Activated CD8-positive, alpha-beta memory T cell treated with anti-CD3 and anti-CD28 coated beads for 24 hours (primary cell): ENCODE results near the gene FAM81A.

ENCODE experiments used
- DNase-seq: peaks from one replicate; pipeline ENCODE4 v3.0.0-alpha.2; 2020

The FAM81A gene

DNA sequence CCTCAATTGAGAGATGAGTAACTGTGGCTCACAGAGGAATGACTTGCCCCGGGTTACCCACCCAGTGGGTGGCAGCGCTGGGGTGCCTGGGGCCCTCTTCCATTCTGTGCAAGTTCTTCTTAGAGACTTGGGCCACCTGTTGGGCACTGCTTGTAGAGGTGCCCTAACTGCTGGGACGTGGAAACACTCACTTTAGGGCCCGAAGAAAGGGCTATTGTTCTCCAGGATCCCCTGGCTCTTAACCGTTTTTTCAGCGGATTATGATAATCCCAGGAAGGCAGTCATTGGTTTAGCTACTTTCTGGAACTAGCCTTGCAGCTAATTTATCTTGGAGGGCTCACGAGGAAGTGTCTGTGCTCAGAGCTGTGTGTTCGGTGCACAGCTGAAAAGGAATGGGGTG, 107.6 kb downstream of the FAM81A start:
- no peak for DNase-seq

DNA sequence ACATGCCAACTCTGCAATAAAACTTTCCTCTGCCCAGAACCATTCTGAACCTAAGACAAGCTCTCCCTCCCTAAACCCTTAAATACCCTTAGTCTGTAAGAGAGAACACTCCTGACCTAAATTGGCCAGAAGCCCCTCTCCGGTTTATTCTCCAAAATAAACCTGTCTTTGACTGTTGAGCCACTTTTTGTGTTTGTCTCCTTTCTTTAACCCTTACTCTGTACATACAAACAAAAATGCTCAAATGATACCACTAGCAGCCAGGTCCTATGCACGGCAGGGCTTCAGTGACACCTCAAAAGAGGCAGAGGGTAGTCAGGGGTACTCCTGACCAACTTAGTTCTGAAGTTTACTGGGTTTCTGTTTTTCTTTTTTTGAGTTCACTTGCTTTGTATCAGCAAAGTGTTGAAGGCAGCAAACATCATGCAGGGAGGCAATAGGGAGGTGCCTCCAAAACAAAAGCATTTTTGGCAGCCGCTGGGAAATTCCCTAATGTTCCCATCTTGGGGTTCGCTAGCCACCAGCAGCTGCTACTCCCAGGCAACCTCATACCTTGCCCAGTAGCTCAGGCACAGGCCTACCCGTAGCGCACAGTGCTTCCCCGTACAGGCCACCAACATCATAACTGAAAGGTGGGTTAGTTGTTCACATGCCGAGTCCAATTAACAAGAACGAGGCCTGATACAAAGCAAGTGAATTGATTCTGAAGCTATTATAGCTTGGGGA, 110.7 kb downstream of the FAM81A start:
- no peak for DNase-seq

DNA sequence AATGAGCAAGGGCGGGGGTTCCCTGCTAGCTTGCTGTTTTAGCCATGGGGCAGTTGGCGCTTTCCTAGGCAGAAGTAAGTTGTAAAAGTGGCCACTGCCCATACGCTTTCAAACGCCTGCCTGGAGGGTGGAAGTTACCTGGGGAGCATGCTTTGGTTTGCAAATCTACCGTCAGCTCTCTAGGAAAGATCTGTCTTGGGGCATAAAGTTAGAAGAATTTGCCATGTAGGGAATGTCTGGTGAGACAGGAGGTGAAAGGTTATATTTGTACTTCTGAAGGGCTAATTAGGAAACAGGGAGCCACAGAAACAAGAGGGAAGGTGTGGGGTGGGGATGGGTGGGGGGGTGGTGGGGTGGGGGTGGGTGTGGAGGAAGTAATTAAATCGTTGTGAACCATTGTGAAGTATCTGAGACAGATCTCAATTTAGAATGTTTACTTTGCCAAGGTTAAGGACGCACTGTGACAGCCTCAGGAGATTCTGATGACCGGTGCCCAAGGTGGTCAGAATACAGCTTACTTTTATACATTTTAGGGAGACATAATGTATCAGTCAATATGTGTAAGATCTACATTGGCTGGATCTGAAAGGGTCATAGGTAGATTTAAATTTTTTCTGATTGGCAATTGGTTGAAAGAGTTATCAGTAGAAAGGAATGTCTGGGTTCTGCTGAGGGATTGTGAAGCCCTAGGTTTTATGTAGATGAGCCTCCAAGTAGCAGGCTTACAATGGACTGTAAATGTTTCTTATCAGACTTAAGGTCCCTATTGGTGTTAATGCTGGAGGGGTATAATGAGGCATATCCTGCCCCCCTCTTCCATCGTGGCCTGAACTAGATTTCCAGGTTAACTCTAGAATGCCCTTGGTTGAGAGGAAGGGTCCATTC, 111.6 kb downstream of the FAM81A start:
- no peak for DNase-seq

DNA sequence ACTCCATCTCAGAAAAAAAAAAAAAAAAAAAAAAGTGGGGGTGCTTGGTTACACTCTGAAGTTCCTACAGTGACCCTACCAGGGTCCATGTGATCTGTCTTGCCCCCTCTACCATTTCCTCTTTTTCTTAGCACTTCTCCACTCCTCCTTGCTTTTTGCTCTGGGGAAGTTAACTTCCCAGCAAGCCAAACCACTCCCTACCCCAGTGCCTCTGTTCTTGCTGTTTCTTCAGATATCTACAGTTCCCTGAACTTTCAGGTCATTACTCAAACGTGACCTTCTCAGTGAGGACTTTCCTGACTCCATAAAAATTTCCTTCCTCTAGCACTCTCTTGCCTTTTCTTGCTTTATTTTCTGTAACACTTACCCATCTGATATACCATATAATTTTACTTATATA, 112.5 kb downstream of the FAM81A start:
- DNase-seq, result no peak

DNA sequence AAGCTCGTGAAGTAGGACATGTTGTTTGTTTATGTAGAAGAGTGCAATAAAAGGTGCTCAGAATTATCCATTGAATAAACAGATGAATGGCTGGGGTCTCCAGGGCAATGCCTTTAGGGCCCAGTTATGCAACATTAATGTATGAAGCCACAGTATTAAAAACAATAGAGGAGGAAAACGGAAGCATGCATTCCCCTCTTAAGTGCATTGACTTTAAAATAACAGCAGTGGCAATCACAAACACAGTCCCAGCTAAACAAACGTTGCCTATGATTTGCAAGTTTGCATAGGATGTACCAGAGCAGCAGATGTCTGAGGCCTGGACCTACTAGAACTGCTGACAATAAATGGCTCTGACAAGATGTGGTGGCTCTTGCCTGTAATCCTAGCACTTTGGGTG, 113.0 kb downstream of the FAM81A start:
- DNase-seq, result no peak

DNA sequence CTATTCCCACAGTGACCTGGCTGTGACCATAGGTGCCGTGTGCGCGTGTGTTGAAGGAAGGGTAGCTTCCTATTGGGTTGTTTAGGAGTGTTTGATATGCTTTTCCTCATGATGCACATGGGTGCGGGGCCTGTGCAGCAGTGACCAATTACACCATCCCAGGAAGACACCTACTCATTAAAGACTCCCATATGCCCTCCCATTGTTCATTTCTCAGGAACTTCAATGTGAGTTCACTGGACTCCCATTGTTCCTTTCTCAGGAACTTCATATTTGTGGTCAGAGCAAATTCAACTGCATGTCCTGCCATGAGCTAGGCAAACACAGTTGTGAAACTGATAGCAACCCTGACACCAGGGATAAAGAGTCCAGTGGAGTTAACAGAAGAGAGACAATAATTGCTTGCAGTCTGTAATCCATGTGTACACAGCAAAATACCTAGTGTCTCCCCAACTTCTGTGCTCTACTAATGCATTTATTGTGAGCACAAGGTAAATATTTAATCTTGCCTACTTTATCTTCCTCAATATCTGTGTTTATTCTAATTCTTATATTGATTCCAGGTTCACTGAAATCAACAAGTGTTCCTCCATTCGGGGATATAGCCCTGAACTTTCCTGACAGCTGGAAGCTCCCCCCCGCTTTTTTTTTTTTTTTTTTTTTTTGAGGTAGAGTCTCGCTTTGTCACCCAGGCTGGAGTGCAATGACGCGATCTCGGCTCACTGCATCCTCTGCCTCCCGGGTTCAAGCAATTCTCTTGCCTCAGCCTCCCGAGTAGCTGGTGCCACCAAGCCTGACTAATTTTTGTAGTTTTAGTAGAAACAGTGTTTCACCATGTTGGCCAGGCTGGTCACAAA, 116.1 kb downstream of the FAM81A start:
- DNase-seq, result no peak

DNA sequence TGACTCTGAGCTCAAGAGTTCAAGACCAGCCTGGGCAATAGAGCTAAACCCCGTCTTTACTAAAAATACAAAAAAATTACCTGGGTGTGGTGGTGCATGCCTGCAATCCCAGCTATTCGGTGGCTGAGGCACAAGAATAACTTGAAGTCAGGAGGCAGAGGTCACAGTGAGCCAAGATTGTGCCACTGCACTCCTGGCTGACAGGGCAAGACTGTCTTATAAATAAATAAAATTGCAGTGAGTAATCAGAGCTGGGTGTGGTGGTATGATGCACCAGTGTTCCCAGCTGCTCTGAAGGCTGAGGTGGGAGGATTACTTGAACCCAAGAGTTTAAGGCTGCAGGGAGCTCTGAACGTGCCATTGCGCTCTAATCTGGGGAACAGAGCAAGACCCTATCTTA, 117.7 kb downstream of the FAM81A start:
- DNase-seq, result no peak

DNA sequence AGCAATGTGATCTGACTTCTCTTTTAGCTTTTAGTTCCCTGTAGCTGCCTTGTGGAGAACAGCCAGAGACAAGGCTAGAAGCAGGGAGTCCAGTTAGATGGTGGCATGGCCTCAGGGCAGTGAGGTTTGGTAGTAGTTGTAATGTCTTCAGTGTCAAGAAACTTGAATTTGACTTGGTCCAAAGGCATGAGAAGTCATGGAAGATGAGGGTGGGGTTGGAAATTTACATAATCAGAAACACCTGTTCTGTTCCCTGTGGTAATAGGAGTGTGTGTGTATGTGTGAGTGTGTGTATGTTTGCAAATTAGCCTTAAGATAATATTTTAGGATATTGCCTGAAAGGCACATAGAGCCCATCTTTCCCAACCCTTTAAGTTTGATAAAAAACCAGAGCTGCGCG, 118.4 kb downstream of the FAM81A start:
- no peak for DNase-seq

DNA sequence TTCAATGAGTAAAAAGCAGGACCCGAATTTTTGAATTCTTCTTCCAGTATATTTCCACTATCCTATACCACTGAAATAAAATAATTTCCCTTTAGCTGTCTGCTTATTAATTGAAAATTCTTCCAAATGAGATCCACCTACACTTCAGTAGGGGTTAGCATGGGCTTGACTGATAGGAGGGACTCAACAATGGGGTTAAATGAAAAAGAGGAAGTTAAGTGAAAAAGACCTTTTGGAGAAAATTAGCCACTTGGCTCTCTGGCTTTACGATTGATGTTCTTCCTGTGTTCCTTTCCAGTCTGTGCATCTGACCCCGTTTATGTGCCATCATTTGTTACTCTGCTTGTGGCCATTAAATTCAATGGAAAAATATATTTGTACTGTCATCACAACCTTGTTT, 119.6 kb downstream of the FAM81A start:
- no peak for DNase-seq

DNA sequence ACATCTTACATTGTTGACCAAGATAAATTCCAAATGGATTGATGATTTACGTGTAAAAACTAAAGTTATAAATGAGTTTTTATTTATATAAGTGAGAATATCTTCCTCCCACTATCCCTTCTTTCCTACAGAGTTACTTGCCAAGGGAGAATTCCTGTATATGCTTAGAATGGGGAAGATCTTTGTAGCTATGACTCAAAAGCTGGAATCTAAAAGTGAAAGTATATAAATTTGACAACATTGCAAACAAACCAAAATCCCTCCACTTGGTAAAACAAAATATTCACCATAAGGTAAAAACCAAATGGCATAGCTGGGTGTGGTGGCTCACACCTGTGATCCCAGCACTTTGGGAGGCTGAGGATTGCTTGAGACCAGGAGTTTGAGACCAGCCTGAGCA, 120.9 kb downstream of the FAM81A start:
- no peak for DNase-seq

DNA sequence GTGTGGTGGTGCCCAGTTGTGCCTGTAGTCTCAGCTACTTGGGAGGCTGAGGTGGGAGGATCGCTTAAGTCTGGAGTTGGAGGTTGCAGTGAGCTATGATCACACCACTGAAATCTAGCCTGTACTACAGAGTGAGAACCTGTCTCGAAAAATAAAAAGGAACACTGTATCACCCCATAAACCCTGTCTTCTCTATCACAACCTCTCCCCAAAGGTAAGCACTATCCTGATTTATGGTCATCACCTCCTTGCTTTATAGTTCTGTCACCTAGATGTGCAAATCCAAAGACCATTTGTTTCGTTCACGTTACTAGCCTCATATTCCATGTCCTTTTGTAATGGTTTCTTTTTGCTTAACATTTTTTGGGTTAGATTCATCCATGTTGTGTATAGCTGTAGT, 123.6 kb downstream of the FAM81A start:
- DNase-seq, result no peak

DNA sequence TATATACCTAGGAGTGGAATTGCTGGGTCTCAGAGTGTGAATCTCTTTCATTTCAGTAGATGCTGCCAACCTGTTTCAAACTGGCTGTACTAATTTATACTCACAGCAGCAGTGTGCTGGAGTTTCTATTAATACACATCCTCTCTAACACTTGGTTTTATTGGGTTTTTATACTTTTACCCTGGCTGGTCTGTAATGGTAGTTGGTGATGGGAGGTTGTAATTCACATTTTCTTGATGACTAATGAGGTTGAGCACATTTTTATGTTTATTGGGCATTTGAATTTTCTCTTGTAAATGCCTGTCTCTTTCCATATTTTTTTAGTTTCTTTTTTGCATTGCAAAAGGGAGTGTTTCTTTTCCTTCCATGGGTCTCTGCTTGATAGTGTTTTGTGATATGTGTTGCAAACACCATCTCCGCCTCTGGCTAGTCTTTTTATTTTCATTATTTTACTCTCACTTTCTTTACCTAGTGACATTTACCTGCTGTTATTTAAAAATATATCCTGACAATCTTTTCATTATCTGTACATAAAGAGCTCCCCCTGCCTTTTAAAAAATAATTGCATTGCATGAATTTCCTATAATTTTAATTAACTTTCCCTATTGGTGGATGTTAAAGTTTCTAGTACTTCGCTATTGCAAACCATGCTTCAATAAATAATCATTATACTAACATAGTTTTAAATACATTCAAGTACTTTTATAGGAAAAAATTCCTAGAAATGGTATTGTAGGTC, 124.6 kb downstream of the FAM81A start:
- DNase-seq, result no peak

DNA sequence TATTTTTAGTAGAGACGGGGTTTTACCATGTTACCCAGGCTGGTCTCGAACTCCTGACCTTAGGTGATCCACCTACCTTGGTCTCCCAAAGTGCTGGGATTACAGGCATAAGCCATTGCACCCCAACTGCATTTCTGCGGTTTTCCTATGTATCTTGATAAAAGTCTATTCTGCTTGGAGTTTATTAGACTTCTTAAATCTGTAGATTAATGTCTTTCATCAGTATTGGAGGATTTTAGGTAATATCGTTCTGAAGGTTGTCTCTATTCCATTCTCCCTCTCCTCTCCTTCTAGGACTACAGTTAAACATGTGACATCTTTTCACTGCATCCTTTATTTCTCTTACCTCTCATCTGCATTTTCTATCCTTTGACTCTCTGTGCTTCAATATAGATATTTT, 127.3 kb downstream of the FAM81A start:
- no peak for DNase-seq

DNA sequence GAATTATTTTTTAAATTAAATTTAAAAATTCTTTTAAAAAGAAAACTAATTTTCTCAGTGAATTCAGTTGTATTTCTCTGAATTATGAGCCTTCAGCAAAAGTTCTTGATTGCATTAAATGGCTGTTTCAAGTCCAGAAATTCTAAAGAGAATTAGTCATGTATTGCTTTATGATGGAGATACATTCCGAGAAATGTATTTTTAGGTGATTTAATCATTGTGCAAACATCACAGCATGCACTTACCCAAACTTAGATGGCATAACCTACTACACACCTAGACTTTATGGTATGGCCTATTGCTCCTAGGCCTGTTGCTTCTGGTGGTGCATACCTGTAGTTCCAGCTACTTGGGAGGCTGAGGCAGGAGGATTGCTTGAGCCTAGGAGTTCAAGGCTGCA, 129.3 kb downstream of the FAM81A start:
- DNase-seq, result no peak

DNA sequence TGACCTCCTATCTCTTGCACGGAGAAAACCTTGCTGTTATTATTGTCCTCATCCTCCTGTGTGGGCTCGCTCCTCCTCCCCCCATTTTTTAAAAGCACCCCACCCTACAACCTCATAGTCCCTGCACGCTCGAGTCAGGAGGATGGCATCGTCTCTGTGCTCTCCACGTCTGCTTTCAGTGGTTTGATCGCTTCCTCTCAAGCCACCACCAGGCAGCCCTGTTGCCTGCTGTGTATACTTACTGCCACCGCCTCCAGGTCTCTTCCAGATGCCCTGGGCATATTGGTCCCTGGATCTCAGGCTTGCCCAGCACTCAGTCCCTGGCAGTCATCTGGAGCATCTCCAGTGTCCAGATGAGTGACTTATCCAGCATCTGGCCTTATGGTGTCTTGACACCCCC, 131.5 kb downstream of the FAM81A start:
- no peak for DNase-seq

DNA sequence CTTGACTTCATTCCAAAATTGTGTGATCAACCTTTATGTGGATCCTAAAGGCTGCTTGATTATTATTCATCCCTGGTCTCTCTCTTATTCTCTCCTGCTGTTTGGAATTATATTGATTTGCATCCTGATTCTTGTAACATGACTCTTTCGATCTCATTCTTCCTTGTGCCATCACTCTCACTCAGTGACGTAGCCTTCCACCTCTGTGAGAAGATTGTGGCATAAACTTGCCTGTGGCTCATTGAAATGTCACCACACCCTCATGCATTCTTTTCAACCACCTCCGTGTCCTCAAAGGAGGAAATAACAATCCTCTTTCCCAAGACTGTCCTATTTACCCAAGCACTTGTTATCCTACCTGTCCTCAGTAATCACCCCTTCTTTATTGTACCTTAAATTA, 132.3 kb downstream of the FAM81A start:
- DNase-seq, result no peak

DNA sequence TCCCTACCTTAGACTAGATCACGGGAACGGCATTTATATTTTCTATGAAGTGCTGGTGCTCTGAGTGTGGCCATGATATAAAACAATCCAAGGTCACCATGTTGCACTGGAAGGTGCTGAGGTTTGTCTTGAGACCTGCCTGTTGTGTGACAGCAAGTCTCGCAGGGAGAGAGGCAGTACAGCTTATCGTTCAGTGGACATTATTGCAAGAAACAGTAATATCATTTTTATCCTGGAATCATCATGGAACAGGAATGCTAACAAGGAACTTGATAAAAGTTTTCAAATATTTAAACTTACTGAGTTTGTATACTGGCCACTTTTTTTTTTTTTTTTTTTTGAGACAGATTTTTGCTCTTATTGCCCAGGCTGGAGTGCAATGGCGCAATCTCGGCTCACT, 133.6 kb downstream of the FAM81A start:
- DNase-seq, result no peak
